ENCODE results near the gene APH1B.

APH1B gene

DNA sequence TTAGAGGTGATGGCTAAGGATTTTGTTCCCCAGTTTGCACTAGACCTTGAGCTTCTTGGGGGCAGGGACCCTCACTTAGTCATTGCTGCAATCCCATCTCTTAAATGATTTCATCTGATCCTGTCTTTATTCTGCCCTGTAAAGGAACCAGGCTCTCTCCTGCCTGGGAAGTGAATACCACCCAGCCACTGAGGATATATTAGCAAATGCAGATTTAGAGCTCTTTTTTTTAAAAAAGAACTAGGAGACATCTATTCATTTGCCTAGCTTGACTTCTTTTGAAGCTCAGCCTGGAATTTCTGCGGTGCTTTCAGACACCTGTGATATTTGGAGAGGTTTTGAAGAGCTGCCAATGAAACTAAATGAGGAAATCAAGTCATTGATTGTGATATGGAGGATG, 62.4 kb downstream of the APH1B start:
- no peak for TF ChIP-seq TCF12 (IDR thresholded peaks at IDR 0.05; ENCODE audit: low read depth)
- no peak for TF ChIP-seq TEAD4 (IDR thresholded peaks at IDR 0.05)
- no peak for TF ChIP-seq TAF1 (IDR thresholded peaks at IDR 0.05; ENCODE audit: low read depth)

- TF ChIP-seq, protein P1, sequence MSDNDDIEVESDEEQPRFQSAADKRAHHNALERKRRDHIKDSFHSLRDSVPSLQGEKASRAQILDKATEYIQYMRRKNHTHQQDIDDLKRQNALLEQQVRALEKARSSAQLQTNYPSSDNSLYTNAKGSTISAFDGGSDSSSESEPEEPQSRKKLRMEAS (IDR thresholded peaks at IDR 0.05): no peak
- TF ChIP-seq FOXM1 (IDR thresholded peaks at IDR 0.05; ENCODE audit: borderline replicate concordance, low read depth) (no peak), YY1 (IDR thresholded peaks at IDR 0.05; ENCODE audit: low read depth) (no peak), TAF1 (IDR thresholded peaks at IDR 0.05; ENCODE audit: low read depth) (no peak), REST (IDR thresholded peaks at IDR 0.05; ENCODE audit: low read depth) (no peak)
Observed at GRCh38 chr15:63340353-63340752, 62.9 kb downstream of the APH1B start.

- TF ChIP-seq TCF12 (IDR thresholded peaks at IDR 0.05; ENCODE audit: low read depth) (no peak), USF1 (IDR thresholded peaks at IDR 0.05) (no peak), EGR1 (IDR thresholded peaks at IDR 0.05) (no peak), FOXM1 (IDR thresholded peaks at IDR 0.05; ENCODE audit: borderline replicate concordance, low read depth) (no peak), TAF1 (IDR thresholded peaks at IDR 0.05; ENCODE audit: low read depth) (no peak), ZBTB7A (IDR thresholded peaks at IDR 0.05; ENCODE audit: low read depth) (no peak), NFIC (IDR thresholded peaks at IDR 0.05) (no peak), CREB1 (IDR thresholded peaks at IDR 0.05; ENCODE audit: low read depth) (no peak), EP300 (IDR thresholded peaks at IDR 0.05; ENCODE audit: borderline replicate concordance) (no peak), TEAD4 (IDR thresholded peaks at IDR 0.05) (no peak), REST (IDR thresholded peaks at IDR 0.05; ENCODE audit: low read depth) (no peak), YY1 (IDR thresholded peaks at IDR 0.05; ENCODE audit: low read depth) (no peak), RAD21 (IDR thresholded peaks at IDR 0.05; ENCODE audit: low read depth) (no peak), CEBPB (IDR thresholded peaks at IDR 0.05) (no peak)
- TF ChIP-seq, protein P1 (IDR thresholded peaks at IDR 0.05): no peak
Observed at GRCh38 chr15:63340878-63341277, 63.5 kb downstream of the APH1B start.

GRCh38 chr15:63341898-63342297, 64.5 kb downstream of the APH1B start:
- TF ChIP-seq EGR1 (IDR thresholded peaks at IDR 0.05) (no peak), TCF12 (IDR thresholded peaks at IDR 0.05; ENCODE audit: low read depth) (no peak), RAD21 (IDR thresholded peaks at IDR 0.05; ENCODE audit: low read depth) (no peak), USF1 (IDR thresholded peaks at IDR 0.05) (no peak), CEBPB (IDR thresholded peaks at IDR 0.05) (no peak), YY1 (IDR thresholded peaks at IDR 0.05; ENCODE audit: low read depth) (no peak), NFIC (IDR thresholded peaks at IDR 0.05) (no peak), CREB1 (IDR thresholded peaks at IDR 0.05; ENCODE audit: low read depth) (no peak), ZBTB7A (IDR thresholded peaks at IDR 0.05; ENCODE audit: low read depth) (no peak), FOXM1 (IDR thresholded peaks at IDR 0.05; ENCODE audit: borderline replicate concordance, low read depth) (no peak)

DNA sequence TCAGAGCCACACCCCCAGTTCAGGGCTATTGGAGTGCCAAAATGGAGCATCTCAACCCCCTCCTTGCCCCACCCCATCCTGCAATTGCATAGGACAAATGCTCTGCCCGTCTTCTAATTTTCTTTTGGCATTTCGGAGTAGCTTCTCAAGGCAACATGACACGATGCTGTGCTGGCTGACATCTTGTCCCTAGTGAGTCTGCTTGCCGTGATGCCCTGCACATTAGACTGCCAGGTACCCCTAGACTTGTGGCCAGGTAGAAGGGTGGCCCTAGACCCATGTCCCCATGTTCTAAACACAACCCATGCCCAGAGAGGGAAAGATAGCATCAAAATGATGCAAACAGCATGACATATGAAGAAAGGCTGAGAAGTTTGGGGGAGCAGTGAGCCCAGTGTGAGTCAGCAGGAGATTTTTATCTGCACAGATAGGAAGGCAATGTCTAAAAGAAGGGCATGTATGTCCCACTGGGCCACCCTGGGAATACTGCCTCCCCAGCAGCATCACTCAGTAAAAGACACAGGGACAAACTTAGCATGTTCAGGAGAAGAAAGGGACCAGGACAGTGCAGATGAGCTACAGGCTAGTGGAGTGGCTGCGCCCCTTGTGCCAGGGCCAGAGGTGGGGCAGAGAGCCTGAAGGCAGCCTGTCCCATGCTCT, 67.5 kb downstream of the APH1B start:
- no peak for TF ChIP-seq YY1 (IDR thresholded peaks at IDR 0.05; ENCODE audit: low read depth)
- no peak for TF ChIP-seq CEBPB (IDR thresholded peaks at IDR 0.05)
- TF ChIP-seq FOXM1 (IDR thresholded peaks at IDR 0.05; ENCODE audit: borderline replicate concordance, low read depth): no peak
- no peak for TF ChIP-seq EGR1 (IDR thresholded peaks at IDR 0.05)
- TF ChIP-seq REST (IDR thresholded peaks at IDR 0.05; ENCODE audit: low read depth): no peak
- no peak for TF ChIP-seq CREB1 (IDR thresholded peaks at IDR 0.05; ENCODE audit: low read depth)
- TF ChIP-seq ZBTB7A (IDR thresholded peaks at IDR 0.05; ENCODE audit: low read depth): no peak
- no peak for TF ChIP-seq TAF1 (IDR thresholded peaks at IDR 0.05; ENCODE audit: low read depth)
- TF ChIP-seq, protein P1 (IDR thresholded peaks at IDR 0.05): no peak
- no peak for TF ChIP-seq TCF12 (IDR thresholded peaks at IDR 0.05; ENCODE audit: low read depth)
- no peak for TF ChIP-seq NFIC (IDR thresholded peaks at IDR 0.05)
- TF ChIP-seq TEAD4 (IDR thresholded peaks at IDR 0.05): no peak
- no peak for TF ChIP-seq EP300 (IDR thresholded peaks at IDR 0.05; ENCODE audit: borderline replicate concordance)

Measured in Ishikawa (cell line).